Cardiac fibroblast (primary cell): ENCODE results near the gene CABLES1.

Experiments
- DNase-seq, 2 donors: peaks; one replicate each; pipeline versions ENCODE4 v3.0.0 to v3.0.0-alpha.2; 2010; ENCODE audit warnings: low read depth in 2 of 2
- H3K4me3 ChIP-seq, 2 donors: replicated peaks in 1 of 2; 1 replicate in 1 of 2; 2 replicates in 1 of 2; pipeline ENCODE4 v1.5.1; 2011; ENCODE audit warnings: low read depth in 2 of 2, low read length in 2 of 2, mild to moderate bottlenecking in 2 of 2, moderate library complexity in 1 of 2
- TF ChIP-seq, protein P1 (sequence below): IDR thresholded peaks from one replicate; pipeline ENCODE4 v1.5.1; 2011; ENCODE audit warnings: low read depth, mild to moderate bottlenecking, low read length, inconsistent platforms

The CABLES1 gene

GRCh38 chr18:23236876-23237468, 101.7 kb downstream of the CABLES1 start:
- no peak for DNase-seq
- TF ChIP-seq, protein P1, sequence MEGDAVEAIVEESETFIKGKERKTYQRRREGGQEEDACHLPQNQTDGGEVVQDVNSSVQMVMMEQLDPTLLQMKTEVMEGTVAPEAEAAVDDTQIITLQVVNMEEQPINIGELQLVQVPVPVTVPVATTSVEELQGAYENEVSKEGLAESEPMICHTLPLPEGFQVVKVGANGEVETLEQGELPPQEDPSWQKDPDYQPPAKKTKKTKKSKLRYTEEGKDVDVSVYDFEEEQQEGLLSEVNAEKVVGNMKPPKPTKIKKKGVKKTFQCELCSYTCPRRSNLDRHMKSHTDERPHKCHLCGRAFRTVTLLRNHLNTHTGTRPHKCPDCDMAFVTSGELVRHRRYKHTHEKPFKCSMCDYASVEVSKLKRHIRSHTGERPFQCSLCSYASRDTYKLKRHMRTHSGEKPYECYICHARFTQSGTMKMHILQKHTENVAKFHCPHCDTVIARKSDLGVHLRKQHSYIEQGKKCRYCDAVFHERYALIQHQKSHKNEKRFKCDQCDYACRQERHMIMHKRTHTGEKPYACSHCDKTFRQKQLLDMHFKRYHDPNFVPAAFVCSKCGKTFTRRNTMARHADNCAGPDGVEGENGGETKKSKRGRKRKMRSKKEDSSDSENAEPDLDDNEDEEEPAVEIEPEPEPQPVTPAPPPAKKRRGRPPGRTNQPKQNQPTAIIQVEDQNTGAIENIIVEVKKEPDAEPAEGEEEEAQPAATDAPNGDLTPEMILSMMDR: no peak

DNA sequence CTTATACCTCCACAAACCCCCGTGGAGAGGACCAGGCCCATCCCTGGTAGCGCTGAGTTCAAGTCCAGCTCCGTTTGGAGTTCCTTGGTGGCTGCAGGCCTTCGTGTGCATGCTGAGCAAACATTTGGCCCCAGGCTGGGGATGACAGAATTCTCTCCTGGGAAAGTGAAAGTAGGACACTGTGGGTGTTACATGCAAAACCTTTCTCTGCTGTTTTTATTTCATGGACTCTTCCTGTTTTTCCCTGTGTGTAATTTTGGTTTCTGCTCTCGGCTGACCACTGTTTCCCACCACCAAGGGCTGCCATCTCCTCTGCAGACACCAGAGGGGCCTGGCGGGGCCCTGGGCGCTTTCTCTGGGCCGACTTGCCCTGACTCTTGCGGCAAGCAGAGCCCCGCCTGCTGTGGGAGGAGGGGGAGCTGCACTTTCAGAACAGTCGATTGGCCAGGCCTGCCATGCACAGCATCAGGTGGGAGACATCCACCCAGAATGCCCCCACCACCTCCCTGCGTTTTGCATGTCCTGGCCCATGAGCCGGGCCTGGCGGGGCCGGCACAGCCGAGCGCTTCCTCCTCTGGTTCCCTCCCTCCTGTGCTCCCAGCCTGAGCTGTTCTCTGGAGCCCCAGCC, 102.4 kb downstream of the CABLES1 start:
- TF ChIP-seq, protein P1: peak; percentile 66
- DNase-seq: peak; percentile 65 to 67
- H3K4me3 ChIP-seq: peak overlapping the region in 1 of 2 donors; percentile 30

More at GRCh38 chr18:23236876-23237468, 101.7 kb downstream of the CABLES1 start:
- no peak overlapping the region for H3K4me3 ChIP-seq

DNA sequence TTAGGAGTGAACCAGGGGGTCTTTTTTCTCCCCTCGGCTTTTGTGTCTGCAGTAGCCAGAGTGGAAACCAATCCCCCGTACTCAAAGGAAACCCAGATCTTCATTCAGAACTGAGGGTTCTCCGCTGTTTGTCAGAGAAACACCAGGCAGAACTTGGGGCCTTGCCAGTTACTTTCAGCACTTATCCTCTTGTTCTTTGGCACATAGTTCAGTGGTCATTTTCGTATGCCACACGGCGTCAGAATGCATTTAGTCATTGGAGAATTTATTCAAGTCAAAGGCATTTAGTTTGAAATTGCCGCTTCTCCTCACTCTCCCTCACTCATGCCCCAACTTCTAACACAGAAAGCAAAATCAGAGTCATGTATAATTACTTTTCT, 102.9 kb downstream of the CABLES1 start:
- TF ChIP-seq, protein P1: no peak
- DNase-seq: peak; percentile 91
- peak overlapping the region in 1 of 2 donors; percentile 30 for H3K4me3 ChIP-seq

- DNase-seq: peak; percentile 46 to 76
- TF ChIP-seq, protein P1: no peak
- no peak overlapping the region for H3K4me3 ChIP-seq
Observed at GRCh38 chr18:23238651-23239349, 103.5 kb downstream of the CABLES1 start.

- no peak overlapping the region for H3K4me3 ChIP-seq
- TF ChIP-seq, protein P1: no peak
- no peak for DNase-seq
Observed at GRCh38 chr18:23239350-23239692, 104.0 kb downstream of the CABLES1 start.

GRCh38 chr18:23239885-23240608, 104.8 kb downstream of the CABLES1 start:
- no peak for DNase-seq
- TF ChIP-seq, protein P1: no peak
- H3K4me3 ChIP-seq: no peak overlapping the region
